HepG2 (cell line): ENCODE data around the gene TMEM270. TPM values are rescaled to one million over a fixed set of nuclear protein-coding genes. Genes with fewer than 3 reads are reported as not detected.

Source experiments
- AKAP8 ChIP-seq: sonication (generic); formaldehyde crosslinking; IDR thresholded peaks from 2 replicates; pipeline ENCODE4 v1.5.1; 2020; ENCODE audit warnings: mild to moderate bottlenecking, missing genetic modification reagents
- EP300 ChIP-seq, 3 experiments: sonication (generic) in 1 of 3; formaldehyde crosslinking in 1 of 3; IDR thresholded peaks; 2 replicates each; pipeline versions ENCODE4 v1.5.1 to v1.6.1; 2011 to 2020; ENCODE audit warnings: low read depth in 2 of 3, low read length in 2 of 3, borderline replicate concordance in 1 of 3, improper control_type of control experiment in 1 of 3, mild to moderate bottlenecking in 1 of 3, missing genetic modification reagents in 1 of 3, moderate library complexity in 1 of 3
- GFI1 ChIP-seq: sonication (generic); formaldehyde crosslinking; IDR thresholded peaks from 2 replicates; pipeline ENCODE4 v1.5.0; 2020; ENCODE audit warnings: missing genetic modification reagents, mild to moderate bottlenecking, borderline replicate concordance
- HDAC6 ChIP-seq: fragments of 200-600 bp; sonication (generic); IDR thresholded peaks from 2 replicates; pipeline ENCODE4 v1.7.0; 2017; ENCODE audit warnings: mild to moderate bottlenecking, antibody characterized with exemption, low read length, low read depth
- JUND ChIP-seq: sonication (generic); formaldehyde crosslinking; IDR thresholded peaks from 2 replicates; pipeline ENCODE4 v1.8.0; 2022; ENCODE audit warnings: mild to moderate bottlenecking, missing genetic modification reagents
- NCOA1 ChIP-seq: sonication (generic); formaldehyde crosslinking; IDR thresholded peaks from 2 replicates; pipeline ENCODE4 v1.9.0; 2021; ENCODE audit warnings: missing genetic modification reagents
- PHF20 ChIP-seq: sonication (generic); formaldehyde crosslinking; IDR thresholded peaks from 2 replicates; pipeline ENCODE4 v1.5.0; 2020; ENCODE audit warnings: mild to moderate bottlenecking, missing genetic modification reagents
- PHF21A ChIP-seq: sonication (generic); formaldehyde crosslinking; IDR thresholded peaks from 2 replicates; pipeline ENCODE4 v1.5.0; 2020; ENCODE audit warnings: mild to moderate bottlenecking, missing genetic modification reagents
- PLRG1 ChIP-seq: fragments of 450-650 bp; conservative IDR thresholded peaks from 2 replicates; pipeline ENCODE4 v1.6.1; 2016
- REPIN1 ChIP-seq: sonication (generic); formaldehyde crosslinking; IDR thresholded peaks from 2 replicates; pipeline ENCODE4 v1.8.0; 2022; ENCODE audit warnings: missing genetic modification reagents, low read depth, mild to moderate bottlenecking, borderline replicate concordance
- SALL2 ChIP-seq: sonication (generic); formaldehyde crosslinking; IDR thresholded peaks from 2 replicates; pipeline ENCODE4 v1.8.1; 2023; ENCODE audit warnings: mild to moderate bottlenecking, missing genetic modification reagents, inconsistent platforms
- ZEB1 ChIP-seq: IDR thresholded peaks from 2 replicates; pipeline ENCODE4 v1.6.1; 2012; ENCODE audit warnings: mild to moderate bottlenecking, low read depth, inconsistent platforms; ENCODE audit not compliant: insufficient replicate concordance
- ZNF101 ChIP-seq: sonication (generic); formaldehyde crosslinking; IDR thresholded peaks from 2 replicates; pipeline ENCODE4 v1.4.0; 2020; ENCODE audit warnings: mild to moderate bottlenecking, low read depth, missing genetic modification reagents, borderline replicate concordance
- ZNF235 ChIP-seq: sonication (generic); formaldehyde crosslinking; IDR thresholded peaks from 2 replicates; pipeline ENCODE4 v1.8.1; 2023; ENCODE audit warnings: mild to moderate bottlenecking, missing genetic modification reagents, borderline replicate concordance
- ZNF264 ChIP-seq: sonication (generic); formaldehyde crosslinking; IDR thresholded peaks from 2 replicates; pipeline ENCODE4 v1.4.0; 2020; ENCODE audit warnings: missing genetic modification reagents
- ZNF274 ChIP-seq: sonication (generic); formaldehyde crosslinking; IDR thresholded peaks from 2 replicates; pipeline ENCODE4 v1.5.1; 2020; ENCODE audit warnings: mild to moderate bottlenecking, missing genetic modification reagents
- ZNF660 ChIP-seq: sonication (generic); formaldehyde crosslinking; IDR thresholded peaks from 2 replicates; pipeline ENCODE4 v1.5.1; 2020; ENCODE audit warnings: mild to moderate bottlenecking, low read depth, missing genetic modification reagents, borderline replicate concordance
- ZNF816 ChIP-seq: sonication (generic); formaldehyde crosslinking; IDR thresholded peaks from 2 replicates; pipeline ENCODE4 v1.8.0; 2022; ENCODE audit warnings: missing genetic modification reagents, mild to moderate bottlenecking, borderline replicate concordance
- polyA plus RNA-seq, 8 experiments: library from polyadenylated mRNA; depleted of rRNA in 3 of 8; stranded (reverse) in 7 of 8; unstranded in 1 of 8; fragments of >200 nt; fragmentation: Illumina TruSeq in 4 of 8; extraction: Trizol in 4 of 8; gene quantifications; 2 replicates each; pipeline versions ENCODE4 v1.2.1 to v1.2.3, GENCODE V29; 2011 to 2016; ENCODE audit warnings: low read depth in 4 of 8, missing spikeins in 1 of 8, mixed read lengths in 1 of 8; ENCODE audit not compliant: insufficient read depth in 1 of 8
- total RNA-seq, 5 experiments: library from RNA; depleted of rRNA; stranded (reverse); fragments of >200 nt; fragmentation: Illumina TruSeq; extraction: Trizol; gene quantifications; 2 replicates each; pipeline ENCODE4 v1.2.3, GENCODE V29; 2016; ENCODE audit warnings: low read depth in 1 of 5
- TF ChIP-seq, protein P1 (sequence below): IDR thresholded peaks from 2 replicates; pipeline ENCODE4 v1.6.1; 2016; ENCODE audit warnings: low read depth
- TF ChIP-seq, protein P2 (sequence below): IDR thresholded peaks from 2 replicates; pipeline ENCODE4 v1.6.1; 2016; ENCODE audit warnings: low read depth, missing genetic modification reagents, missing compliant biosample characterization
- TF ChIP-seq, protein P3 (sequence below): sonication (generic); formaldehyde crosslinking; IDR thresholded peaks from 2 replicates; pipeline ENCODE4 v1.4.0; 2020; ENCODE audit warnings: mild to moderate bottlenecking, missing genetic modification reagents

The TMEM270 gene
- total and polyA plus RNA-seq, 2 of the 13 experiments (the other 11 are each of a cell fraction or from before 2014, with no cell fraction given), result not detected

DNA sequence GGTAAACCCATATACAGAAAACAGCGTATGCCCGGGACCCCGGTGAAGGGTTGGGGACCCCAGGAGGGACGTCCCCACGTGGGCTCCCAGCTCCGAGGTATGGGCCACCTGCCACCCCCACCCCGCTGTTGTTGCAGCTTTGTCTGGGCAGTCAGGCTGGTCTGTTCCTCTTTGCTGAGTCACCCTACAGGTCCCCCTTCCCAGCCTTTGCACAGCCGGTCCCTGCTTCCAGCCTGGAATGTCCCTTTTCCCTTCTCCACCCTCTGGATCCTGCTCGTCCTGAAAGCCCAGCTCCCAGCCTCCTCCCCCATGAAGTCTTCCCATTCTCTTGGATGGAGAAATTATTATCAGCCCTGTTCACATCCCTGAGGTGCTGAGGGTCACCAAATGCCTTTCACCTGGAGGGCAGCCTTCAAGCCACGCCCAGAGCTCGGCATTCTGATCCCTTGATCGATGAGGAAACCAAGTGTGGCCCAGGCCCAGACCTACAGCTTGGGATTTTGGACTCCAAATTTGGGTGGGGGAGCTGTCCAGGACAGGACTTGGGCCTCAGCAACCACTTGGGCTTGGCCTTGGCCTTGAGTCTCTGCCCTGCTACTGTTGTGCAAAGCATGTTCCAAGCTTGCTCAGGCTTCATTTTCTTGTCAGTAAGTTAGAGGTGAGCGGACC, 27.6 kb upstream of the TMEM270 start (continued):
- TF ChIP-seq, protein P1, sequence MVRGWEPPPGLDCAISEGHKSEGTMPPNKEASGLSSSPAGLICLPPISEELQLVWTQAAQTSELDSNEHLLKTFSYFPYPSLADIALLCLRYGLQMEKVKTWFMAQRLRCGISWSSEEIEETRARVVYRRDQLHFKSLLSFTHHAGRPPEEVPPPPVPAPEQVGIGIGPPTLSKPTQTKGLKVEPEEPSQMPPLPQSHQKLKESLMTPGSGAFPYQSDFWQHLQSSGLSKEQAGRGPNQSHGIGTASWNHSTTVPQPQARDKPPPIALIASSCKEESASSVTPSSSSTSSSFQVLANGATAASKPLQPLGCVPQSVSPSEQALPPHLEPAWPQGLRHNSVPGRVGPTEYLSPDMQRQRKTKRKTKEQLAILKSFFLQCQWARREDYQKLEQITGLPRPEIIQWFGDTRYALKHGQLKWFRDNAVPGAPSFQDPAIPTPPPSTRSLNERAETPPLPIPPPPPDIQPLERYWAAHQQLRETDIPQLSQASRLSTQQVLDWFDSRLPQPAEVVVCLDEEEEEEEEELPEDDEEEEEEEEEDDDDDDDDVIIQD (CRISPR knock-in tag), result no peak
- TF ChIP-seq ZNF264 (CRISPR knock-in tag) (no peak), JUND (CRISPR knock-in tag) (no peak), AKAP8 (CRISPR knock-in tag) (peak; percentile 61; the same call in 1 of the 2 replicates), GFI1 (CRISPR knock-in tag) (no peak; the same call in 1 of the 2 replicates), ZNF274 (no peak), REPIN1 (CRISPR knock-in tag) (no peak), PLRG1 (no peak), PHF21A (CRISPR knock-in tag) (no peak), EP300 (IDR thresholded peaks at IDR 0.05; ENCODE audit: low read depth in 2 of 2, low read length in 2 of 2) (no peak; a peak in 1 of 4 replicates), EP300 (CRISPR knock-in tag; IDR thresholded peaks at IDR 0.05; ENCODE audit: borderline replicate concordance) (0 out of 2 replicates have a peak, but pooled peaks have one; percentile 12), PHF20 (no peak), ZNF101 (CRISPR knock-in tag) (no peak), ZEB1 (peak; percentile 38), ZNF816 (no peak), ZNF660 (CRISPR knock-in tag) (no peak), HDAC6 (no peak), SALL2 (CRISPR knock-in tag) (no peak), ZNF235 (CRISPR knock-in tag) (no peak), NCOA1 (CRISPR knock-in tag) (no peak)
- TF ChIP-seq, protein P2, sequence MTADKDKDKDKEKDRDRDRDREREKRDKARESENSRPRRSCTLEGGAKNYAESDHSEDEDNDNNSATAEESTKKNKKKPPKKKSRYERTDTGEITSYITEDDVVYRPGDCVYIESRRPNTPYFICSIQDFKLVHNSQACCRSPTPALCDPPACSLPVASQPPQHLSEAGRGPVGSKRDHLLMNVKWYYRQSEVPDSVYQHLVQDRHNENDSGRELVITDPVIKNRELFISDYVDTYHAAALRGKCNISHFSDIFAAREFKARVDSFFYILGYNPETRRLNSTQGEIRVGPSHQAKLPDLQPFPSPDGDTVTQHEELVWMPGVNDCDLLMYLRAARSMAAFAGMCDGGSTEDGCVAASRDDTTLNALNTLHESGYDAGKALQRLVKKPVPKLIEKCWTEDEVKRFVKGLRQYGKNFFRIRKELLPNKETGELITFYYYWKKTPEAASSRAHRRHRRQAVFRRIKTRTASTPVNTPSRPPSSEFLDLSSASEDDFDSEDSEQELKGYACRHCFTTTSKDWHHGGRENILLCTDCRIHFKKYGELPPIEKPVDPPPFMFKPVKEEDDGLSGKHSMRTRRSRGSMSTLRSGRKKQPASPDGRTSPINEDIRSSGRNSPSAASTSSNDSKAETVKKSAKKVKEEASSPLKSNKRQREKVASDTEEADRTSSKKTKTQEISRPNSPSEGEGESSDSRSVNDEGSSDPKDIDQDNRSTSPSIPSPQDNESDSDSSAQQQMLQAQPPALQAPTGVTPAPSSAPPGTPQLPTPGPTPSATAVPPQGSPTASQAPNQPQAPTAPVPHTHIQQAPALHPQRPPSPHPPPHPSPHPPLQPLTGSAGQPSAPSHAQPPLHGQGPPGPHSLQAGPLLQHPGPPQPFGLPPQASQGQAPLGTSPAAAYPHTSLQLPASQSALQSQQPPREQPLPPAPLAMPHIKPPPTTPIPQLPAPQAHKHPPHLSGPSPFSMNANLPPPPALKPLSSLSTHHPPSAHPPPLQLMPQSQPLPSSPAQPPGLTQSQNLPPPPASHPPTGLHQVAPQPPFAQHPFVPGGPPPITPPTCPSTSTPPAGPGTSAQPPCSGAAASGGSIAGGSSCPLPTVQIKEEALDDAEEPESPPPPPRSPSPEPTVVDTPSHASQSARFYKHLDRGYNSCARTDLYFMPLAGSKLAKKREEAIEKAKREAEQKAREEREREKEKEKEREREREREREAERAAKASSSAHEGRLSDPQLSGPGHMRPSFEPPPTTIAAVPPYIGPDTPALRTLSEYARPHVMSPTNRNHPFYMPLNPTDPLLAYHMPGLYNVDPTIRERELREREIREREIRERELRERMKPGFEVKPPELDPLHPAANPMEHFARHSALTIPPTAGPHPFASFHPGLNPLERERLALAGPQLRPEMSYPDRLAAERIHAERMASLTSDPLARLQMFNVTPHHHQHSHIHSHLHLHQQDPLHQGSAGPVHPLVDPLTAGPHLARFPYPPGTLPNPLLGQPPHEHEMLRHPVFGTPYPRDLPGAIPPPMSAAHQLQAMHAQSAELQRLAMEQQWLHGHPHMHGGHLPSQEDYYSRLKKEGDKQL (CRISPR knock-in tag), result no peak
- TF ChIP-seq, protein P3, sequence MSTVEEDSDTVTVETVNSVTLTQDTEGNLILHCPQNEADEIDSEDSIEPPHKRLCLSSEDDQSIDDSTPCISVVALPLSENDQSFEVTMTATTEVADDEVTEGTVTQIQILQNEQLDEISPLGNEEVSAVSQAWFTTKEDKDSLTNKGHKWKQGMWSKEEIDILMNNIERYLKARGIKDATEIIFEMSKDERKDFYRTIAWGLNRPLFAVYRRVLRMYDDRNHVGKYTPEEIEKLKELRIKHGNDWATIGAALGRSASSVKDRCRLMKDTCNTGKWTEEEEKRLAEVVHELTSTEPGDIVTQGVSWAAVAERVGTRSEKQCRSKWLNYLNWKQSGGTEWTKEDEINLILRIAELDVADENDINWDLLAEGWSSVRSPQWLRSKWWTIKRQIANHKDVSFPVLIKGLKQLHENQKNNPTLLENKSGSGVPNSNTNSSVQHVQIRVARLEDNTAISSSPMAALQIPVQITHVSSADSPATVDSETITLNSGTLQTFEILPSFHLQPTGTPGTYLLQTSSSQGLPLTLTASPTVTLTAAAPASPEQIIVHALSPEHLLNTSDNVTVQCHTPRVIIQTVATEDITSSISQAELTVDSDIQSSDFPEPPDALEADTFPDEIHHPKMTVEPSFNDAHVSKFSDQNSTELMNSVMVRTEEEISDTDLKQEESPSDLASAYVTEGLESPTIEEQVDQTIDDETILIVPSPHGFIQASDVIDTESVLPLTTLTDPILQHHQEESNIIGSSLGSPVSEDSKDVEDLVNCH, result no peak
